Fibroblast of pulmonary artery (primary cell): ENCODE measurements around the gene ZNF81.
"Not testable (repeated sequence)": the region's sequence is repeated elsewhere in the genome, so short reads cannot be mapped to it uniquely, and the experiment has no call there.

Experiments used
- DNase-seq: peaks from one replicate; pipeline ENCODE4 v3.0.0-alpha.2; 2010; ENCODE audit warnings: low read depth
- H3K4me3 ChIP-seq: replicated peaks from 2 replicates; pipeline ENCODE4 v1.5.1; 2011; ENCODE audit warnings: low read depth, mild to moderate bottlenecking, control low read depth, low read length, moderate library complexity
- CTCF ChIP-seq: IDR thresholded peaks from 2 replicates; pipeline ENCODE4 v1.5.1; 2011; ENCODE audit warnings: mild to moderate bottlenecking, control low read depth, low read length, inconsistent platforms; ENCODE audit errors: missing control alignments

The ZNF81 gene

GRCh38 chrX:47836164-47837072, at the start of gene ZNF81:
Gene ZNF81, plus strand, starts transcription at chrX:47836902. Its CDS starts 9,366 bp downstream, at chrX:47846268.
- peak within 1 kb of the TSS; percentile 70 for H3K4me3 ChIP-seq
- DNase-seq = peak; percentile 97
- TF ChIP-seq CTCF = no peak

GRCh38 chrX:47796433-47796906, 40.2 kb upstream of the ZNF81 start:
- TF ChIP-seq CTCF = no peak
- no peak overlapping the region for H3K4me3 ChIP-seq
- DNase-seq = peak; percentile 76

GRCh38 chrX:47797084-47797483, 39.6 kb upstream of the ZNF81 start:
- no peak for TF ChIP-seq CTCF
- no peak for DNase-seq
- H3K4me3 ChIP-seq = no peak overlapping the region

GRCh38 chrX:47798861-47799260, 37.8 kb upstream of the ZNF81 start:
- DNase-seq = no peak
- no peak overlapping the region for H3K4me3 ChIP-seq
- TF ChIP-seq CTCF = no peak

- TF ChIP-seq CTCF = no peak
- DNase-seq = peak; percentile 10
- H3K4me3 ChIP-seq = no peak overlapping the region
These were observed 34.1 kb upstream of the ZNF81 start for GRCh38 chrX:47802589-47802988.

- H3K4me3 ChIP-seq, DNase-seq: not testable (repeated sequence)
These were observed 33.6 kb upstream of the ZNF81 start for GRCh38 chrX:47803103-47803502.

GRCh38 chrX:47804315-47804714, 32.4 kb upstream of the ZNF81 start:
- no peak for TF ChIP-seq CTCF
- DNase-seq = no peak
- H3K4me3 ChIP-seq = no peak overlapping the region

GRCh38 chrX:47805844-47806243, 30.9 kb upstream of the ZNF81 start:
- DNase-seq, H3K4me3 ChIP-seq: not testable (repeated sequence)

- H3K4me3 ChIP-seq, DNase-seq: not testable (repeated sequence)
These were observed 30.1 kb upstream of the ZNF81 start for GRCh38 chrX:47806415-47807271.

- H3K4me3 ChIP-seq, DNase-seq: not testable (repeated sequence)
These were observed 29.5 kb upstream of the ZNF81 start for GRCh38 chrX:47807272-47807538.
